CD4-positive, alpha-beta T cell treated with Interleukin-15 for 4 hours (primary cell): Measurements from ENCODE around the gene LRRC45.
A peak's percentile ranks its signal among the peaks of the same experiment; 100 is the strongest.

Source experiments
- DNase-seq: peaks from one replicate; pipeline ENCODE4 v3.0.0-alpha.2; 2020; ENCODE audit warnings: low spot score

The LRRC45 gene

GRCh38 chr17:82062076-82062983 lies 39.2 kb downstream of the LRRC45 start:
- no peak for DNase-seq

DNA sequence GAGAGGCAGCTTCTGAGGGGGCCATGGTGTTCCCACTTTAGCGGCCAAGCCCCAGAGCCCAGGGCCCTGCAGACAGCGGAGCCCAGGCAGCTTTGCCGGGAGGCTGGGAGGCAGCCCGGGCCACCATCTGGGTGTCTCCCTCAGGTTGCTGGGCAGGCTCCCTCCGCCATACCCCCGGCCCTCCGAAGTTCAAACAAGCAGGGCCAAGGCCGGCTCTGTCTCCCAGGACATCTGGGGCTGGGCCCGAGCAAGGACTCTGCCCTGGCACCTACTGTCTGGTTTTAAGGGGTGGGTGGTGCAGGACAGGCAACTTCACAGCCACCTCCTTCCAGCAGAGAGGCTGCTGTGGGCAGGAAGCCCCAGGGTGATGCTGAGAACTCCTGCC lies 39.9 kb downstream of the LRRC45 start:
- DNase-seq: no peak

DNA sequence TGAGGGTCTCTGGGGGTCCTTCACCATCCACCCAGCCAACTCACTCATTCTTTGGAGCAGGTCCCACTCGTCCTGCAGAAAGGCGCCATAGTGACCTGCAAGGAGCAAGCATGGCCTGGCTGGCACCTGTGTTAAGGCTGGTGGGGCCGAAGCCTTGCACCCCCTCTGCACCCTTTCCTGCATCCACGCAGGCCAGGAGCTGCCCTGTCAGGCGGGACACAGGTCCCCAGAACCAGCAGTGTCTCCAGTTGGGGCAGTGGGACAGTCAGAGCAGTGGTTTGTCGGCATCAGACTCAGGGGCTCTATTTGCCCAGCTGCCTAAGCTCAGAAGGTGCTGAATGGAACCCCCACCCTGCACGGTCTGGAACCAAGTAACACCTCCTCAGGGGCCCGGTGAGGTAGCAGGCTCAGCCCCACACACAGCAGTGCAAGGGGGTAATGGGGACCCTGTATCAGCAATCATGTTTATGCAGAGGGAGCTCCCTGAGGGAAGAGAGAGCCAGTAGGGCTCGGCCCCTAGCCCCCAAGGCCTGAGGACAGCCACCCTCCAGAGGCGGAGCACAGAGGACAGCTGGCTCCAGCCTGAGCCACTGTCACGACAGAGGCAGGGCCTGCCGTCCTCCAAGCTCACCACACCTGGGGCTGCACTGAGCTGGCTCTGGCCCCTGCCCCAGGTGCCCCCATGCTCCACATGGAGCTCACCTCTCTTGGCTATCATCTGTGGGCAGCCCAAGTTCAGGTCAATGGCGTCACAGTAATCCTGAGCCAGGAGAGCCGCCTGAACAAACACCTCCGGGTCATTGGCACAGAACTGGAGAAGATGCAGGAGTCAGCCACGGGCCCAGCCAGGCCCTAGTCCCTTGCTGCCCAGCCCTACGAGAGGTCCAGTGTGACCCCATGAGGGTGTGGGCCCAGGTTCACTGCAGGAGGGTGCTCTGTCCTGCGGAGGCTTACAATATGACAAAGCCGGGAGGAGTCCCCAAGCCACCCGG lies 40.6 kb downstream of the LRRC45 start:
- no peak for DNase-seq

DNA sequence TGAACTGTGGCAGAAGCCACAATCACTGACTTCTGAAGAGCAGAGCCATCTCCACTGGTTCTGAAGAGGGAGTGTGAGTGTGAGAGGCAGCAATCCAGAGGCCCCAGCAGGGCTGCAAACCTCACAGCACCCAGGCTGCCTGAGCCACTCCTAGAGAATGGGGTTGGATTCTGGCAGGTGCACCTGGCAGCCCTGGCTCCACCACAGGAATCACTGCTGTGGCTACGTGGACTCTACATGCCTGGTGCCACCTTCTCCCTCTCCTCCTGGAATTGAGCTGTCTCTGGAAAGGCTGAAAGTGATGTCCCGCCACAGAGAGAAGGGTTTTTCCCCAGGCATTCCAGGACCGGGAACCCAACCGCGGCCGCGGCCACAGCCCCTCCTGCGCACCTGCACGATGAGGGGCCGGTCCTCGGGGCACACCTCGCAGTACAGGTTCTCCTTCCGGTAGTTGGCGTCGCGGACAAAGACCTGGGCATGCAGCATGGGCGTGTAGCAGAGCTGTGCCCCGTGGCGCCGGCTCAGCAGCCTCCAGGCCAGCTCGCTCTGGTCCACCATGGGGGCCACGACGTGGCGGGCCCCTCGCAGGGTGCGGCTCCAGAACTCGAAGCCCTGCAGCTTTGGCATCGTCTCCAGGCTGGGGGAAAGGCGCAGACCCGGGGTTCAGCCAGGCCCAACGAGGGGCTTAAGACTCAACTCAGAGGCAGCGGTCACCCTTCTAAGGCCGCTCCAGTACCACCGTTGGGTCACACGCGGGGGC lies 41.5 kb downstream of the LRRC45 start:
- no peak for DNase-seq

DNA sequence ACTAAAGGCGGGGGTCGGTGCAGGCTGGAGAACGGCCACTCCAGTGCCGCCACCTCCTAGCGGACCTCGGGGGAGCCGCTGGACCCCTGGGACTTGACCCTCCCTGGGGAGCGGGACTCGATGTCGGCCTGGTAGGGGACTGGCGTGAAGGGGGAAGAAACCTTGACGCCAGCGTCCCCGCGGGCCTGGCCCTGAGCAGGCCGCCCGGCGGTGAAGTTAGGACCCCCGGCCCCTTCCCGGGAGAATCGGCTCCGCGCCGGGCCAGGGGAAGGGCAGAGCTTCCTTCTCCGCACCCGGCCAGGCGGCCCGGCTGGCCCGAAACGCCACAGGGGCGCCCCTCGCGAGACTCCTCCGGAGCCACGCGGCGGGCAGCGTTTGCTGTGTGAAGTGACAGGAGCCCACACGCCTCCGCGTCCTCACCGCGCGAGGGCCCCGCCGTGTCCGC lies 42.1 kb downstream of the LRRC45 start:
- peak; percentile 11 for DNase-seq

DNA sequence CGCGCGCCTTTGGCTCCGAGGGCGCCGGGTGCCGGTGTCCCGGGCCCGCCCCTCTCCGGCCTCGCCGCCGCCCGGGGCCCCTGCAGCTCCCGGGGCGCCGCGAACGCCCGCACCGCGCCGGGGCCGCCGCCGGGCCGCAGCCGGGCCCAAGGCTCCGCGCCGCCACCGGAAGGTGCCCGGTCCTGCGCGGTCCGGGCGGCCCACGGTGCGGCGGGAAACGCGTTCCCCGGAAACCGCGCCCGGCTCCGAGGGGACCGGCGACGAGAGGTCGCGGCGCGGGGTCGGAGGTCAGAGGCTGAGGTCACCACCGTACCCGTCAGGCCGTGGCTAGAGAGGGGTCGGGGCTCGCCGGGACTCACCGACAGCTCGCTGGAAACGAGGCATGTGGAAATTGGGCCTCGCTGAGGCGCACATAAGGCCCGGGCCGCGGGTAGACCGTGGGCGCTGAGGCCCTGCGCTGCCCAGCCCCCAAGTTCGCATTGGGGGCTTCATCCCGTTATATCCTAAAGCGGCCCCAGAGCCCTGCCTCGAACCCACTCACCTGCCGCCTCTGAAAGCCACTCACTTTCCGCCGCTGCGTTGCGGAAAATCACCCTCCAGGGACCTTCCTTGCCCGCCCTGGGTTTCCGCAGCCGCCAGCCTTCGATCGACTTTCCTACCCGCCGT lies 42.7 kb downstream of the LRRC45 start, which contains the start of gene DUS1L:
DUS1L (minus strand) TSS at position 167 of the 666 bp plus-strand sequence. CDS start 745 bp downstream, outside the sequence.
- peak; percentile 70 for DNase-seq

- no peak for DNase-seq
Measured at GRCh38 chr17:82070611-82071010, 47.5 kb downstream of the LRRC45 start.

GRCh38 chr17:82072827-82073226 lies 49.7 kb downstream of the LRRC45 start:
- no peak for DNase-seq

DNA sequence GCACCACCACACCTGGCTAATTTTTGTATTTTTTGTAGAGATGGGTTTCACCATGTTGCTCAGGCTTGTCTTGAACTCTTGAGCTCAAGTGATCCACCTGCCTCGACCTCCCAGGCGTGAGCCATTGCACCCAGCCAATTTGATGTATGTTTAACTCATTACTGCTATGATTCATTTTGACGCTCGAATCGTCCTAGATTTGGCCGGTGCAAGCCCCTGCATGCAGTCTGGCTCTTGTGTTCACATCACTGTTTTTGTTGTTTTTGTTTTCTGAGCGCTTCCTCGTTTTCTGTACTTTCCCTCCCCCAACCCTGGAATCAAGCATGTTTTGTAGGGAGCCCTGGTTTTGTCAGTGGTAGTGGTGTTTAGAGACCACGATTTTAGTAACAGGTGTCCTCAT lies 50.3 kb downstream of the LRRC45 start:
- DNase-seq: no peak

DNA sequence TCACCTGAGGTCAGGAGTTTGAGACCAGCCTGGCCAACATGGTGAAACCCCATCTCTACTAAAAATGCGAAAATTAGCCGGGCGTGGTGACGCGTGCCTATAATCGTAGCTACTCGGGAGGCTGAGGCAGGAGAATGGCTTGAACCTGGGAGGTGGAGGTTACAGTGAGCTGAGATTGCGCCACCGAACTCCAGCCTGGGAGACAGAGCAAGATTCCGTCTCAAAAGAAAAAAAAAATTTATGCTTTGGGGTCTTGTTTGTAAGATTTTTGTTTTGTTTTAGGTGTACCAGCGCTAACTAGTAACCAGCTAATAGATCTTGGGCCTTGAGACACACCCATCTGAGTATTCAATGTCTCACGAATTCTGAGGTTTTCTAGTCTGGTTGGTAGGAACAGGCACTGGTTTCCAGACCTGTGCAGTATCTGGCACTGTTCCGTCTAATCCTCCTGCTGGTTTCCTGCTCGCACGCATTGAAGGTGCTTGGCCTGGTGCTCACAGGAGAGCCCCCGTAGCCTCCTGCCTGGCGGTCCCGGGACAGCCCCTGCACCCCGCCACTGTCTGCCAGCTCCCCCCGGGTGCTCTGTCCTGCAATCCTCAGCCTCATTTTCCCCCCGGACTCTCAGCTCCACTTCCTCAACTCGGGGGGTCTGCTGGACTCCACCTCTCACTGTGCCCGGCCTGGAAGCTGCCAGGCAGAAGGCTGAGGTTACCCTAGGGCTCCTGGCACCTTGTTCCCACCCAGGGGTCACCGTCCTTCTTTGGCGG lies 53.1 kb downstream of the LRRC45 start:
- no peak for DNase-seq

DNA sequence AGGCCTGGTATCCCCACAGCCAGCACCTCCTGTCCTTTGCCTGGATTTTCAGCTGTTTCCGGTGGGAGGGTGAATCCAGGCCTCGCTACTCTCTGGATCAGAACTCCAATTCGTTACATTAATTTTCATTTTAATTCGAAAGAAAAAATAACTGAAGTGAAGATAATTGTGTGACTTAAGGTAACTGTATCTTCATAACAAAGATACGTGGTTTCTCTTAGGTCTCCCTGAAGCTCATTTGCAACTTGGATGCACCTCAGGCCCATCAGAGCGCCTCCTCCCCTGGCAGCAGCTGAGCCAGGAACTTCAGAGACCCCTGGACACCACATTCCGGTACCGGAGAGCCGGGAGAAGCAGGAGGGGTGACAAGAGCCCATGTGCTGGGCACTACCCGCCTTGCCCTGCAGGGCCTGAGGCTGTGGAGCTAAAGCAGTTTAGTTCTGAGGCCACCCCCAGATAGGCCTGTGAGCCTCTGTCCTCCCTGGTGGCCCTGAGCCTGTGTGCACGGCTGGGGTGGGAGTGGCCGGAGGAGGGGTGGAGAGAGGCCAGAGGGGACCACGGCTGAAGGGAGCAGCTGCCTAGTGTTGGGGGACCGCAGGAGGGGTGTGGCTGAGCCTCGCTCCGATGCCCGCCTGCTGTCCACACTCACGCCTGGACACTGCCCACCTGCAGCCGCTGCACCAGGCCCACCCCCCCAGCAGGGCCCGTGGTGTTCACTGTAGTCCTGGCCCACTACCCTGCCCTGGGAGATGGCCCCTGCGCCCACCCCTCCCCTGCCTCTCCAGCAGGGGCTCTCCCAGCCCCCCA lies 53.9 kb downstream of the LRRC45 start:
- DNase-seq: no peak

- no peak for DNase-seq
Measured at GRCh38 chr17:82077617-82078358, 54.7 kb downstream of the LRRC45 start.

- no peak for DNase-seq
Measured at GRCh38 chr17:82078433-82078832, 55.3 kb downstream of the LRRC45 start.

- no peak for DNase-seq
Measured at GRCh38 chr17:82079001-82079677, 56.0 kb downstream of the LRRC45 start.

DNA sequence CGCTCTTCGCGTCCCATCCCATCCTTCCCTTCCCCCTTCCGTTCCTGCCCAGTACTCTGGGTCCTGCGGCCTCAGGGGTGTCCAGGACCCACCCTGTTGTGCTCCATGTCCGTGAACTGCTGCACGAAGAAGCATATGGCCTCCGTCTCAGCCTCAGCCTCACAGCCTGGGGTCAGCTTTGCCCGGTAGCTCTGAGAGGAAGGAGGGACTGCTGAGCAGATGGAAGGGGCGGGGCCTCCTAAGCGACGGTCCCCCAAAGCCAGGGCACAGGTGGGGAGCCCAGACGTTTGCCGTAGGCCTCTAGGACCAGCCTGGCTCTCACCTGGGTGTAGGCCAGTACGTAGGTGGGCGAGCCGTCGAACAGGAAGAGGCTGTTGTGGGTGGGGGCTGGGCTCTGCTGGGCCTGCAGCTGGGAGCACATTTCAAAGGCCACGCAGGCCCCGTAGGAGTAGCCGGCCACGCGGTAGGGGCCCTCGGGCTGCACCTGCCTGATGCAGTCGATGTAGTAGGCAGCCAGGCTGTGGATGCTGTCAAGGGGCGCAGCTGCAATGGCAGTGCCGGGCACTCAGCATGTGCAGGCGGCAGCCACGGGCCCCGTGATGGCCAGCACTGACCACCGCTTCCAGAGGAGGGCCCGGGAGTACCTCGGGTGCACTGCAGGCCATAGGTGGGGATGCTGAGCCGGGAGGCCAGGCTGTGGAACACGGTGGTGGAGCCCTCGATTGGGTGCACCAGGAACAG lies 57.1 kb downstream of the LRRC45 start:
- DNase-seq: no peak
